Pons (tissue), 1 donor: ENCODE data around the gene TRAIP.
A peak's percentile ranks its signal among the peaks of the same experiment; 100 is the strongest.
"Not testable (repeated sequence)": the region's sequence is repeated elsewhere in the genome, so short reads cannot be mapped to it uniquely, and the experiment has no call there.

Experiments
- DNase-seq: peaks from one replicate; pipeline ENCODE4 v3.0.0-alpha.2; 2016; ENCODE audit warnings: low spot score

Gene TRAIP

GRCh38 chr3:49791571-49791970 lies 64.8 kb downstream of the TRAIP start:
- no peak for DNase-seq

DNA sequence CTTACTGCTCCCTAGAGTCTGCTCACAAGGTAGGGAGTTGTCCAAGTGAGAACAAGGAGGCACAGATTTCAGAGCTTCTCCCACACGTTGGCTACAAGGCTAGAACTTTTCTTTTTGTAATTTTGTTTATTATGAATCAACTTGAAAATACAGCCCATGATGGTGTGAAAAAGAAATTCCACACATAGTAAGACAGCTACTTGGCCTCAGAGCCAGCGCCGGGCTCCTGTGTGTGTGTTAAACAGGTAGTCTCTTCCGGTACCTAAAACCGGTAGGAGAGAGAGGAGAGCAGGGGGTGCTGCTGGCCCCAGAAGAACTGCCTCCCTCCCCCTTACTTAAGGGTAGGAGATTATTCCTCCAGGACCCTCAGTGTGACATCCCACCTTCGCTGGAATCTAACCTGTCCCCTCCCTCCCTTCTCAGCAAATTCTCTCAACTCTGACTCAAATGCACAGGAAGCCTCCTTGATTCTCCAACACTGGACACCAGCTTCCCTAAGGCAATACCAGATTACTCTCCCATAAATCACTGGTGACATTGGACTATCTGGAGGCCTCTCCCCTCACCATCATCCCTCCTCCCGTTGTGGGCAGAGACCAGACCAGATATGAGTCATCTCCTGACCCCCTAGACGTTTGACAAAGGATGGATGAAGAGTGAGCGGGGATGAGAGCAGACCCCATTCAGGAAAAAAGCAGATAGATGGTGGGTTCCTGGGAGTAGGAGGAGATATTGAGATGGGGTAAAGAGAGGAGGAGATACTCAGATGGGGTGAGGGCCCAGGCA lies 65.5 kb downstream of the TRAIP start:
- DNase-seq: no peak

- no peak for DNase-seq
Measured at GRCh38 chr3:49788056-49788455, 68.3 kb downstream of the TRAIP start.

GRCh38 chr3:49787536-49787935 lies 68.8 kb downstream of the TRAIP start:
- no peak for DNase-seq

GRCh38 chr3:49787182-49787464 lies 69.2 kb downstream of the TRAIP start:
- peak; percentile 44 for DNase-seq

DNA sequence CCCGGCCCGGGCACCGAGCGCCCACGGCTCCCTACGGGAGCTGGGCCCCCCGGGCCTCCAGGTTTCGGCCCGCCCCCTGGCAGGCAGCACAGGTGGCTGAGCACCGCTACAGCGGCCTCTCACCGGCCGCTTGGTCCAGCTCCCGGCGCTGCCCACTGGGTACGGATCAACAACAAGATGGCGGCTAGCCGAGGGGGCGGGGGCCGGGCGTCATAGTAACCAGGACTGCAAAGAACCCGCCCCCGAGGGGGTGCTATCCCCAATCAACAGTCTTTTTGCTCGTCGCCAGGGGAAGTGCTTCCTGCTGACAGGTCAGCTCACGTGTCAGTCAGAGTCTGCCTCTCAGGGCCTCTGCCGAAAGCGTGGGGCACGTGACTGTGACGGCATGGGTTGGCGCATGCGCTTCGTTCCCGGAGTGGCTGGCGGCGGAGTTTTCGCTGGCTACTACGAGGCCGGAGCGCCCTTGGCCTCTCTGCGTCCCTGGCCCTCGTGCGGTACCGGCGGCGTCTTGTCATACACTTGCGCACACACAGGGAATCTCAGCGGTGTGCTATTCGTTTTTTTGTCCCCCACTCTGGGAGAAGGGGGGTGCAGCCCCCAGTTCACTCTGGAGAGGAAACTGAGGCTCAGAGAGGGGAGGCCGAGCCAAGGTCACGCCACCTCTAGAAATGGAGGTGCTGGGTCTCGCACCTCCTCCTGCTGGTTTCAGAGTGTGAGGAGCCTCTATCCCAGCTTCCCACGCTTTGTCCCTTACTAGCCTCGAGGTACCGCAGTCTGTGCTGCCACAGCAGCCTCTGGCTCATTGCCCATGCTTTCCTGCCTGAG lies 69.8 kb downstream of the TRAIP start, which contains the start of gene IP6K1:
IP6K1 (minus strand) TSS at position 186 of the 825 bp plus-strand sequence. CDS start 38,502 bp downstream, outside the sequence.
- DNase-seq: peak; percentile 100

- DNase-seq: peak; percentile 15
Measured at GRCh38 chr3:49785565-49786356, 70.6 kb downstream of the TRAIP start.

- DNase-seq: not testable (repeated sequence)
Measured at GRCh38 chr3:49782277-49782676, 74.1 kb downstream of the TRAIP start.

DNA sequence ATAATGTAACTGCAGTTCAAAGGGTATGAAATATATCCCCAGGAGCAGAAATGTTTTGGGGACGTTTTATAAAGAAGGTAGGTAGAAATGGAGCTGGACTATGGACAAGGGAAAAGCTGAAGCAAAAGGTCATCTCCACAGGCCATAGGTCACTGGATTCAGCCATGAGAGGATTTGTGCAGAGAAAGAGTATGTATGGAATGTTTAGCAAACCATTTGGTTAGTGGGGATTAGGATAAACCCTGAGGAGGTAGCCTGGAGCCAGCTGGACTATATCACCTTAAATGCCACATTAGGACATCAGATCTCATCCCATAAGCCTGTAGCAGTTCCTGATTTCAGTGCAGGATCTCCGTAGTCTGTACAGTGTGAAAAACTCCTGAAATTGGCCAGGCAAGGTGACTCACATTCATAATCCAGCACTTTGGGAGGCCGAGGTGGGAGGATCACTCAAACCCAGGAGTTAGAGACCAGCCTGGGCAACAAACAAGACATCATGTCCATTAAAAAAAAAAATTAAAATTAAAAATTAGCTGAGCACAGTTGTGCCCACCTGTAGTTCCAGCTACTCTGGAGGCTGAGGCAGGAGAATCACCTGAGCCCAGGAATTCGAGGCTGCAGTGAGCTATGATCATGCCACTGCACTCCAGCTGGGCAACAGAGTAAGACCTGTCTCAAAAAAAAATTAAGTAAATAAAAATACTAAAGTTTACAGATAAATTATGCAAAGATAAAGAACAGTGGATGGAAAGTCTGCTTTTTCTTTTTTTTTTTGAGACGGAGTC lies 74.8 kb downstream of the TRAIP start:
- DNase-seq: no peak

DNA sequence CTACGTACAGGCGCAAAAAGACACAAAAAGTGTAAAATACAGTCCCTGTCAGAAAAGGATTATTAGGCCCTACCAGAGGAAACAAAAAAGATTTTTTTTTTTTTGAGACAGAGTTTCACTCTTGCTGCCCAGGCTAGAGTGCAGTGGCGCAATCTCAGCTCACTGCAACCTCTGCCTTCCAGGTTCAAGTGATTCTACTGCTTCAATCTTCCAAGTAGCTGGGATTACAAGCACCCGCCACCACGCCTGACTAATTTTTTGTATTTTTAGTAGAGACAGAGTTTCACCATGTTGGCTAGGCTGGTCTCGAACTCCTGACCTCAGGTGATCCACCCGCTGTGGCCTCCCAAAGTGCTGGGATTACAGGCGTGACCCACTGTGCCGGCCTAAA lies 75.4 kb downstream of the TRAIP start:
- not testable (repeated sequence) for DNase-seq

- peak; percentile 51 for DNase-seq
Measured at GRCh38 chr3:49780080-49780974, 76.0 kb downstream of the TRAIP start.

- DNase-seq: no peak
Measured at GRCh38 chr3:49779358-49780079, 76.8 kb downstream of the TRAIP start.
